Neural progenitor cell (in vitro differentiated cells): ENCODE measurements around the gene CLDN1. TPM values are rescaled to one million over a fixed set of nuclear protein-coding genes. Genes with fewer than 3 reads are reported as not detected.
"Not testable (repeated sequence)": the region's sequence is repeated elsewhere in the genome, so short reads cannot be mapped to it uniquely, and the experiment has no call there.

ENCODE experiments used
- DNase-seq: peaks from one replicate; pipeline ENCODE4 v3.0.0-alpha.2; 2016; ENCODE audit warnings: low spot score
- H2AFZ ChIP-seq: fragments of 200-600 bp; sonication (generic); replicated peaks from 2 replicates; pipeline ENCODE4 v1.6.1; 2016; ENCODE audit warnings: antibody characterized with exemption
- H3F3A ChIP-seq: fragments of 200-600 bp; sonication (generic); 2 replicates; pipeline ENCODE4 v1.6.1; 2016; ENCODE audit warnings: antibody characterized with exemption, low read depth
- H3K27ac ChIP-seq: fragments of 200-600 bp; sonication (generic); 2 replicates; pipeline ENCODE4 v1.5.1; 2016; ENCODE audit warnings: mild to moderate bottlenecking
- H3K27me3 ChIP-seq: fragments of 200-600 bp; sonication (generic); 2 replicates; pipeline ENCODE4 v1.6.1; 2016; ENCODE audit warnings: mild to moderate bottlenecking, moderate library complexity
- H3K36me3 ChIP-seq: fragments of 200-600 bp; sonication (generic); 2 replicates; pipeline ENCODE4 v1.5.1; 2016
- H3K4me1 ChIP-seq: fragments of 200-600 bp; sonication (generic); 2 replicates; pipeline ENCODE4 v1.6.1; 2016; ENCODE audit warnings: mixed run types
- H3K4me2 ChIP-seq: fragments of 200-600 bp; sonication (generic); 2 replicates; pipeline ENCODE4 v1.6.1; 2016
- H3K4me3 ChIP-seq: fragments of 200-600 bp; sonication (generic); 2 replicates; pipeline ENCODE4 v1.5.1; 2016
- H3K79me2 ChIP-seq: fragments of 200-600 bp; sonication (generic); 2 replicates; pipeline ENCODE4 v1.6.1; 2016; ENCODE audit warnings: low read depth
- H3K9ac ChIP-seq: fragments of 200-600 bp; sonication (generic); 2 replicates; pipeline ENCODE4 v1.6.1; 2016
- H3K9me3 ChIP-seq: fragments of 200-600 bp; sonication (generic); 2 replicates; pipeline ENCODE4 v1.5.1; 2016; ENCODE audit warnings: low read depth
- H4K20me1 ChIP-seq: fragments of 200-600 bp; sonication (generic); 2 replicates; pipeline ENCODE4 v1.6.1; 2016; ENCODE audit warnings: low read depth
- H3K27ac Mint-ChIP-seq: 3 replicates; pipeline ENCODE4 v1.8.0; 2021; ENCODE audit warnings: mixed read lengths
- H3K27me3 Mint-ChIP-seq: 2 replicates; pipeline ENCODE4 v1.8.0; 2022; ENCODE audit warnings: low read depth, mild to moderate bottlenecking, inconsistent platforms, moderate library complexity, mixed read lengths; ENCODE audit not compliant: insufficient read depth
- H3K36me3 Mint-ChIP-seq: 3 replicates; pipeline ENCODE4 v1.8.0; 2021; ENCODE audit warnings: mixed read lengths
- H3K4me1 Mint-ChIP-seq: 3 replicates; pipeline ENCODE4 v1.8.0; 2021; ENCODE audit warnings: mixed read lengths
- H3K4me3 Mint-ChIP-seq: 3 replicates; pipeline ENCODE4 v1.8.0; 2021; ENCODE audit warnings: mild to moderate bottlenecking, moderate library complexity, mixed read lengths
- H3K9me3 Mint-ChIP-seq: 3 replicates; pipeline ENCODE4 v1.8.0; 2020; ENCODE audit warnings: mixed read lengths
- CTCF ChIP-seq: fragments of 200-600 bp; sonication (generic); IDR thresholded peaks from 2 replicates; pipeline ENCODE4 v1.5.1; 2017; ENCODE audit warnings: antibody characterized with exemption, mild to moderate bottlenecking
- EZH2 ChIP-seq: fragments of 200-600 bp; sonication (generic); IDR thresholded peaks from 2 replicates; pipeline ENCODE4 v1.6.1; 2017; ENCODE audit warnings: antibody characterized with exemption, mild to moderate bottlenecking, moderate library complexity
- EZH2phosphoT487 ChIP-seq: fragments of 200-600 bp; sonication (generic); IDR thresholded peaks from 2 replicates; pipeline ENCODE4 v1.6.1; 2017; ENCODE audit warnings: antibody characterized with exemption
- total RNA-seq: library from RNA; depleted of rRNA; stranded (reverse); fragments of >200 nt; gene quantifications from 2 replicates; pipeline ENCODE4 v1.2.3, GENCODE V29; 2015; ENCODE audit warnings: low replicate concordance

The CLDN1 gene
- total RNA-seq, 1 donor from 2014 or later, result 0.24 TPM

- no peak for DNase-seq
- no peaks in the 10 kb centered on the region for H3K4me1 Mint-ChIP-seq
- Histone ChIP-seq H3F3A (no peaks in the 10 kb centered on the region), H3K79me2 (no peaks in the 10 kb centered on the region), H4K20me1 (no peaks in the 10 kb centered on the region), H3K4me1 (no peaks in the 10 kb centered on the region), H3K27ac (no peak overlapping the region), H3K9ac (no peak overlapping the region), H3K36me3 (no peaks in the 10 kb centered on the region), H3K27me3 (no peaks in the 10 kb centered on the region), H3K9me3 (no peaks in the 10 kb centered on the region), H3K4me3 (no peak overlapping the region), H3K4me2 (no peak overlapping the region), H2AFZ (no peak overlapping the region)
- no peaks in the 10 kb centered on the region for H3K36me3 Mint-ChIP-seq
- H3K4me3 Mint-ChIP-seq, result no peak overlapping the region
- TF ChIP-seq CTCF (no peak), EZH2 (no peak), EZH2phosphoT487 (no peak)
- no peak overlapping the region for H3K27ac Mint-ChIP-seq
- peaks cover 2% of the 10 kb centered on the region for H3K27me3 Mint-ChIP-seq
- H3K9me3 Mint-ChIP-seq, result peaks cover 5% of the 10 kb centered on the region
Observed at GRCh38 chr3:190272747-190273146, 49.5 kb downstream of the CLDN1 start.

- no peaks in the 10 kb centered on the region for H3K4me1 ChIP-seq
- H3K4me2 ChIP-seq, result no peak overlapping the region
- no peaks in the 10 kb centered on the region for H3K27me3 ChIP-seq
- no peak overlapping the region for H3K9ac ChIP-seq
- H3K9me3 ChIP-seq, result no peaks in the 10 kb centered on the region
- no peak overlapping the region for H3K27ac ChIP-seq
- H3K27me3 Mint-ChIP-seq, result peaks cover 2% of the 10 kb centered on the region
- H3K36me3 Mint-ChIP-seq, result no peaks in the 10 kb centered on the region
- TF ChIP-seq EZH2, result no peak
- TF ChIP-seq EZH2phosphoT487, result no peak
- no peak for TF ChIP-seq CTCF
- H3K79me2 ChIP-seq, result no peaks in the 10 kb centered on the region
- H3K36me3 ChIP-seq, result no peaks in the 10 kb centered on the region
- DNase-seq, result no peak
- H2AFZ ChIP-seq, result no peak overlapping the region
- H4K20me1 ChIP-seq, result no peaks in the 10 kb centered on the region
- H3K4me1 Mint-ChIP-seq, result peaks cover 2% of the 10 kb centered on the region
- H3K9me3 Mint-ChIP-seq, result peaks cover 5% of the 10 kb centered on the region
- H3K4me3 Mint-ChIP-seq, result no peak overlapping the region
- H3K27ac Mint-ChIP-seq, result no peak overlapping the region
- H3K4me3 ChIP-seq, result no peak overlapping the region
- H3F3A ChIP-seq, result no peaks in the 10 kb centered on the region
Observed at GRCh38 chr3:190269101-190269500, 53.1 kb downstream of the CLDN1 start.

- H4K20me1 ChIP-seq, H2AFZ ChIP-seq, H3K9me3 Mint-ChIP-seq, H3K4me3 Mint-ChIP-seq, H3K27ac ChIP-seq, H3K36me3 ChIP-seq, H3K27me3 ChIP-seq, H3K27me3 Mint-ChIP-seq, H3F3A ChIP-seq, H3K79me2 ChIP-seq, H3K36me3 Mint-ChIP-seq, H3K9ac ChIP-seq, DNase-seq, H3K4me1 Mint-ChIP-seq, H3K4me2 ChIP-seq, H3K4me3 ChIP-seq, H3K4me1 ChIP-seq, H3K27ac Mint-ChIP-seq, H3K9me3 ChIP-seq: not testable (repeated sequence)
Observed at GRCh38 chr3:190267464-190267863, 54.8 kb downstream of the CLDN1 start.

GRCh38 chr3:190266913-190267290 lies 55.3 kb downstream of the CLDN1 start:
- no peak overlapping the region for H3K4me3 Mint-ChIP-seq

More at GRCh38 chr3:190266913-190267290, 55.3 kb downstream of the CLDN1 start:
- no peak for DNase-seq
- H2AFZ ChIP-seq, result no peak overlapping the region
- H3K4me3 ChIP-seq, result no peak overlapping the region
- H3K9ac ChIP-seq, result no peak overlapping the region
- Mint-ChIP-seq H3K36me3 (no peaks in the 10 kb centered on the region), H3K27me3 (peaks cover 4% of the 10 kb centered on the region), H3K4me1 (peaks cover 4% of the 10 kb centered on the region), H3K27ac (no peak overlapping the region), H3K9me3 (peaks cover 5% of the 10 kb centered on the region)
- no peak overlapping the region for H3K27ac ChIP-seq
- H3K4me2 ChIP-seq, result no peak overlapping the region
- no peaks in the 10 kb centered on the region for H3K4me1 ChIP-seq
- no peaks in the 10 kb centered on the region for H4K20me1 ChIP-seq
- TF ChIP-seq CTCF, result no peak
- no peak for TF ChIP-seq EZH2
- no peak for TF ChIP-seq EZH2phosphoT487
- no peaks in the 10 kb centered on the region for H3K27me3 ChIP-seq
- H3K79me2 ChIP-seq, result no peaks in the 10 kb centered on the region
- no peaks in the 10 kb centered on the region for H3F3A ChIP-seq
- H3K9me3 ChIP-seq, result no peaks in the 10 kb centered on the region
- H3K36me3 ChIP-seq, result no peaks in the 10 kb centered on the region
